GM12873 (cell line): ENCODE results near the gene ABHD10.

ENCODE experiments used
- TF ChIP-seq, protein P1 (sequence below): IDR thresholded peaks from 2 replicates; pipeline ENCODE4 v1.5.1; 2012; ENCODE audit warnings: low read depth, mild to moderate bottlenecking, moderate library complexity, low read length, control low read depth; ENCODE audit not compliant: insufficient read depth; ENCODE audit errors: missing control alignments

Gene ABHD10

DNA sequence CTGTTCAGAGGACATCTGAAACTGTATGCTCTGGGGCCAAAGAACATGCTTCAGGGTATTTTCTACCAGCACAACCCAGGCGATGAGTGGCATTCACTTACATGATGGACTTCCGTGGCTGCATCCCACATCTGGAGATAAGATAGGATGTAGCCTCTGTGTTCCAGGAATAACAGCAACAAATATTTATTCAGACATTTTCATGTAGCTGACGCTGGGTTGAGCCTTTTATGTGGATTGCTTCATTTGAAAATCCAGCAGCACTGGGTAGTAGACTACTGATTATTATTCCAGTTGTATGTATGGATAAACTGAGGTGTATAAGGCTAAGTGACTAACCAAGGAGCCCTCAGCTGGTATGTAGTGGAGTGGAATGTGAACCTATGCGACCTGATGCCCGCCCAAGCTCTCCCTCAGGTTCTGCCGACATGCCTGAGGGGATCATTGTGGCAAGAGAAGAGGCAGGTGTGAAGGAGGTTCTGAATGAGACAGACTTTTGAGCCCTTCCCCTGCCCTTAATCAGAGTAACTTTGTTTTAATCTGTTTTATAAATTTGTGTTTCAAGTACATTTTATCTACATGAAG is 25.9 kb upstream of the ABHD10 start:
- TF ChIP-seq, protein P1, sequence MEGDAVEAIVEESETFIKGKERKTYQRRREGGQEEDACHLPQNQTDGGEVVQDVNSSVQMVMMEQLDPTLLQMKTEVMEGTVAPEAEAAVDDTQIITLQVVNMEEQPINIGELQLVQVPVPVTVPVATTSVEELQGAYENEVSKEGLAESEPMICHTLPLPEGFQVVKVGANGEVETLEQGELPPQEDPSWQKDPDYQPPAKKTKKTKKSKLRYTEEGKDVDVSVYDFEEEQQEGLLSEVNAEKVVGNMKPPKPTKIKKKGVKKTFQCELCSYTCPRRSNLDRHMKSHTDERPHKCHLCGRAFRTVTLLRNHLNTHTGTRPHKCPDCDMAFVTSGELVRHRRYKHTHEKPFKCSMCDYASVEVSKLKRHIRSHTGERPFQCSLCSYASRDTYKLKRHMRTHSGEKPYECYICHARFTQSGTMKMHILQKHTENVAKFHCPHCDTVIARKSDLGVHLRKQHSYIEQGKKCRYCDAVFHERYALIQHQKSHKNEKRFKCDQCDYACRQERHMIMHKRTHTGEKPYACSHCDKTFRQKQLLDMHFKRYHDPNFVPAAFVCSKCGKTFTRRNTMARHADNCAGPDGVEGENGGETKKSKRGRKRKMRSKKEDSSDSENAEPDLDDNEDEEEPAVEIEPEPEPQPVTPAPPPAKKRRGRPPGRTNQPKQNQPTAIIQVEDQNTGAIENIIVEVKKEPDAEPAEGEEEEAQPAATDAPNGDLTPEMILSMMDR: no peak

- TF ChIP-seq, protein P1: no peak
Observed at GRCh38 chr3:111954228-111954990, 24.4 kb upstream of the ABHD10 start.

- TF ChIP-seq, protein P1: no peak
Observed at GRCh38 chr3:111955876-111956275, 22.9 kb upstream of the ABHD10 start.

DNA sequence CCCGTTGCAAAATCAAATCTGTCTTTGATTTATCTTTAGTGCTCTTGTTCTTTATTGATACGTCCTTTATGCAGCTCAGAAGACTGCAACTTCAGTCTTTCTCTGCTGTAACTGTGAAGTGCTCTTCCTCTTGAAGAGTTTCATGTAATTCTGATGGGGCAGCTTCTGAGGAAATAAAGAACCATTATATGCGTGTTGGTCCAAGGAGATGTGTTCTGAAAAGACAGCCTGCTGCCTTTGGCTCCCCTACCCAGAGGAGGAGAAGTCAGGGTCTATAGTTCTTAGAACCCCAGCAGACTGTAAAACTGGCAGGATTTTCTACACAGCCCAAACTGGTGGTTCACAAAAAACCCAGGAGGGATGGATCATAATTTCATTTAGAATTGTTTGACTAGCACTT is 22.4 kb upstream of the ABHD10 start:
- TF ChIP-seq, protein P1: no peak

- TF ChIP-seq, protein P1: no peak
Observed at GRCh38 chr3:111956995-111957734, 21.7 kb upstream of the ABHD10 start.

GRCh38 chr3:111961461-111962164 is 17.2 kb upstream of the ABHD10 start:
- TF ChIP-seq, protein P1: no peak
